ENCODE measurements around the gene SACM1L.

The SACM1L gene

GRCh38 chr3:45746165-45746776 is 57.1 kb downstream of the SACM1L start:
- TF ChIP-seq REST (IDR thresholded peaks at IDR 0.05; ENCODE audit: insufficient read depth in 1 of 2, low read depth in 2 of 2, low read length in 2 of 2) (no peak), SIN3A (IDR thresholded peaks at IDR 0.05; ENCODE audit: borderline replicate concordance, insufficient read depth, low read length) (no peak), TAF1 (IDR thresholded peaks at IDR 0.05; ENCODE audit: borderline replicate concordance, insufficient read depth, low read length) (no peak), FOXP2 (optimal IDR thresholded peaks at IDR 0.05; ENCODE audit: borderline replicate concordance, extremely low read depth, extremely low read length, insufficient read depth) (no peak), POLR2AphosphoS5 (IDR thresholded peaks at IDR 0.05; ENCODE audit: low read depth, low read length) (no peak)

GRCh38 chr3:45746777-45747622 is 57.8 kb downstream of the SACM1L start:
- no peak for TF ChIP-seq POLR2AphosphoS5 (IDR thresholded peaks at IDR 0.05; ENCODE audit: low read depth, low read length)
- TF ChIP-seq FOXP2 (optimal IDR thresholded peaks at IDR 0.05; ENCODE audit: borderline replicate concordance, extremely low read depth, extremely low read length, insufficient read depth), result no peak

GRCh38 chr3:45748068-45748467 is 58.9 kb downstream of the SACM1L start:
- TF ChIP-seq REST (IDR thresholded peaks at IDR 0.05; ENCODE audit: insufficient read depth in 1 of 2, low read depth in 2 of 2, low read length in 2 of 2) (no peak), FOXP2 (optimal IDR thresholded peaks at IDR 0.05; ENCODE audit: borderline replicate concordance, extremely low read depth, extremely low read length, insufficient read depth) (no peak), SIN3A (IDR thresholded peaks at IDR 0.05; ENCODE audit: borderline replicate concordance, insufficient read depth, low read length) (no peak), POLR2AphosphoS5 (IDR thresholded peaks at IDR 0.05; ENCODE audit: low read depth, low read length) (no peak), TAF1 (IDR thresholded peaks at IDR 0.05; ENCODE audit: borderline replicate concordance, insufficient read depth, low read length) (no peak)

- TF ChIP-seq POLR2AphosphoS5 (IDR thresholded peaks at IDR 0.05; ENCODE audit: low read depth, low read length) (no peak), FOXP2 (optimal IDR thresholded peaks at IDR 0.05; ENCODE audit: borderline replicate concordance, extremely low read depth, extremely low read length, insufficient read depth) (no peak), TAF1 (IDR thresholded peaks at IDR 0.05; ENCODE audit: borderline replicate concordance, insufficient read depth, low read length) (no peak), SIN3A (IDR thresholded peaks at IDR 0.05; ENCODE audit: borderline replicate concordance, insufficient read depth, low read length) (no peak)
Observed at GRCh38 chr3:45749880-45750279, 60.7 kb downstream of the SACM1L start.

- no peak for TF ChIP-seq POLR2AphosphoS5 (IDR thresholded peaks at IDR 0.05; ENCODE audit: low read depth, low read length)
- no peak for TF ChIP-seq FOXP2 (optimal IDR thresholded peaks at IDR 0.05; ENCODE audit: borderline replicate concordance, extremely low read depth, extremely low read length, insufficient read depth)
- TF ChIP-seq REST (IDR thresholded peaks at IDR 0.05; ENCODE audit: insufficient read depth in 1 of 2, low read depth in 2 of 2, low read length in 2 of 2), result no peak
- TF ChIP-seq SIN3A (IDR thresholded peaks at IDR 0.05; ENCODE audit: borderline replicate concordance, insufficient read depth, low read length), result no peak
- TF ChIP-seq TAF1 (IDR thresholded peaks at IDR 0.05; ENCODE audit: borderline replicate concordance, insufficient read depth, low read length), result no peak
Observed at GRCh38 chr3:45751537-45752242, 62.5 kb downstream of the SACM1L start.

Measured in PFSK-1 (cell line).